ENCODE data around the gene NOL4L.

GRCh38 chr20:32613192-32614053 lies 28.3 kb upstream of the NOL4L start:
- no peak for TF ChIP-seq CTCF (IDR thresholded peaks at IDR 0.05; ENCODE audit: extremely low read depth in 1 of 2, insufficient read depth in 1 of 2, low read depth in 1 of 2, low read length in 2 of 2)
- no peak for TF ChIP-seq POLR2A (IDR thresholded peaks at IDR 0.05; ENCODE audit: low read depth, low read length)
- TF ChIP-seq POLR2AphosphoS5 (IDR thresholded peaks at IDR 0.05; ENCODE audit: insufficient read depth, low read depth, low read length): no peak
- no peak for TF ChIP-seq EZH2 (IDR thresholded peaks at IDR 0.05; ENCODE audit: borderline replicate concordance, low read depth, low read length, severe bottlenecking)
- TF ChIP-seq MAX (IDR thresholded peaks at IDR 0.05; ENCODE audit: insufficient read depth, insufficient read length): no peak
- no peak for TF ChIP-seq JUN (IDR thresholded peaks at IDR 0.05; ENCODE audit: borderline replicate concordance, insufficient read depth, insufficient read length, low read depth)
- no peak for TF ChIP-seq MYC (IDR thresholded peaks at IDR 0.05; ENCODE audit: low read depth, low read length)

Measured in endothelial cell of umbilical vein (primary cell).